ENCODE data around the gene COMMD7.
A peak's percentile ranks its signal among the peaks of the same experiment; 100 is the strongest.
"Not testable (repeated sequence)": the region's sequence is repeated elsewhere in the genome, so short reads cannot be mapped to it uniquely, and the experiment has no call there.

The COMMD7 gene

DNA sequence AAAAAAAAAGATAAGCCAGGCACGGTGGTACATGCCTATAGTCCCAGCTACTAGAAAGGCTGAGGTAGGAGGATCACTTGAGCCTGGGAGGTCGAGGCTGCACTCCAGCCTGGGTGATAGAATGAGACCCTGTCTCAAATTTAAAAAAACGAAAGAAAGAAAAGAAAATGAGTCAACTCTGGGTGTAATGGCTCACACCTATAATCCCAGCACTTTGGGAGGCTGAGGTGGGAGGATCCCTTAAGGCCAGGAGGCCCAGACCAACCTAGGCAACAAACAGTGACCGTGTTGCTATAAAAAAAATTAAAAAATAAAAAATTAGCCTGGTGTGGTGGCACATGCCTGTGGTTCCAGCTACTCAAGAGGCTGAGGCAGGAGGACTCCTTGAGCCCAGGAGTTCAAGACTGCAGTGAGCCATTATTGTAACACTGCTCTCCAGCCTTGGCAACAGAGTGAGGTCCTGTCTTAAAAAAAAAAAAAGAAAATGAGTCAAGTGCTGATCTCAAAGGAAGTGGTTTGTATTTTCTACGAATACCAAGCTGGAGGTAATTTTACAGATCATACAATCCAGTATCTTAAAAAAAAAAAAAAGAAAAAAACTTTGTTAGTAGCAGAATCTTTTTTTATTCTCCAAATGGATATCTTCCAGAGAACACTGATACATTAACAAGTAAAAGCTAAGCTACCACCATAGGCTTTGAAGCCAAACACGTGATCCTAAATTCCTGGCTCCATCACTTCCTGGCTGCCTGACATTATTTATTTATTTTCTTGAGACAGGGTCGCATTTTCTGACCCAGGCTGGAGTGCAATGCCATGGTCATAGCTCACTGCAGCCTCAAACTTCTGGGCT, 5.7 kb downstream of the COMMD7 start:
- TF ChIP-seq, protein P1, sequence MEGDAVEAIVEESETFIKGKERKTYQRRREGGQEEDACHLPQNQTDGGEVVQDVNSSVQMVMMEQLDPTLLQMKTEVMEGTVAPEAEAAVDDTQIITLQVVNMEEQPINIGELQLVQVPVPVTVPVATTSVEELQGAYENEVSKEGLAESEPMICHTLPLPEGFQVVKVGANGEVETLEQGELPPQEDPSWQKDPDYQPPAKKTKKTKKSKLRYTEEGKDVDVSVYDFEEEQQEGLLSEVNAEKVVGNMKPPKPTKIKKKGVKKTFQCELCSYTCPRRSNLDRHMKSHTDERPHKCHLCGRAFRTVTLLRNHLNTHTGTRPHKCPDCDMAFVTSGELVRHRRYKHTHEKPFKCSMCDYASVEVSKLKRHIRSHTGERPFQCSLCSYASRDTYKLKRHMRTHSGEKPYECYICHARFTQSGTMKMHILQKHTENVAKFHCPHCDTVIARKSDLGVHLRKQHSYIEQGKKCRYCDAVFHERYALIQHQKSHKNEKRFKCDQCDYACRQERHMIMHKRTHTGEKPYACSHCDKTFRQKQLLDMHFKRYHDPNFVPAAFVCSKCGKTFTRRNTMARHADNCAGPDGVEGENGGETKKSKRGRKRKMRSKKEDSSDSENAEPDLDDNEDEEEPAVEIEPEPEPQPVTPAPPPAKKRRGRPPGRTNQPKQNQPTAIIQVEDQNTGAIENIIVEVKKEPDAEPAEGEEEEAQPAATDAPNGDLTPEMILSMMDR (conservative IDR thresholded peaks at IDR 0.05; ENCODE audit: low read length) = no peak
- peak; percentile 81 for DNase-seq (ENCODE audit: low read depth)
- H3K4me3 ChIP-seq (ENCODE audit: low read length) = no peak overlapping the region

DNA sequence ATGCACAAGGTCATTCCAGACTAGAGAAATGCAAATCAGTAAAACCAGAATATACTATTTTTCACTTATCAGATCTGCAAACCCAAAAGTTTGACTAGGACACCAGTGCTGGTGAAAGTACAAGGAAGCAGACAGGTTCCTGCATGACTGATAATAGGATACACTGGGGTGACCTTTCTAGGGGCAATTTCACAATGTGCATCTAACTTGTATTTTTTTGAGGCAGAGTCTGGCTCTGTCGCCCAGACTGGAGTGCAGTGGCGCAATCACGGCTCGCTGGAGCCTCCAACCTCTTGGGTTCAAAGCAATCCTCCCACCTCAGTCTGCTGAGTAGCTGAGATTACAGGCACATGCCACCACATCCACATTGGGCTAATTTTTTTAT, 11.4 kb downstream of the COMMD7 start:
- H3K4me3 ChIP-seq (ENCODE audit: low read length) = no peak overlapping the region
- TF ChIP-seq, protein P1 (conservative IDR thresholded peaks at IDR 0.05; ENCODE audit: low read length) = no peak
- DNase-seq (ENCODE audit: low read depth) = no peak

DNA sequence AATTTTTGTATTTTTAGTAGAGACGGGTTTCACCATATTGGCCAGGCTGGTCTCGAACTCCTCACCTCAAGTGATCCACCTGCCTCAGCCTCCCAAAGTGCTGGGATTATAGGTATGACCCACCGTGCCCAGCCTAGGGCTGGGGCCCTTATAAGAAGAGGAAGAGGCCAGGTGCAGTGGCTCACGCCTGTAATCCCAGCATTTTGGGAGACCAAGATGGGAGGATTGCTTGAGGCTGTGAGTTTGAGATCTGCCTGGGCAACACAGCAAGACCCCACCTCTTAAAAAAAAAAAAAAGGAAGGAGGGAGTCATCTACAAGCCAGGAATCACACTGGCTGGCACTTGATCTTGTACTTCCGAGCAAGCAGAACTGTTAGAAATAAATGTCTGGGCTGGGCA, 13.9 kb downstream of the COMMD7 start:
- DNase-seq (ENCODE audit: low read depth); H3K4me3 ChIP-seq (ENCODE audit: low read length): not testable (repeated sequence)

DNA sequence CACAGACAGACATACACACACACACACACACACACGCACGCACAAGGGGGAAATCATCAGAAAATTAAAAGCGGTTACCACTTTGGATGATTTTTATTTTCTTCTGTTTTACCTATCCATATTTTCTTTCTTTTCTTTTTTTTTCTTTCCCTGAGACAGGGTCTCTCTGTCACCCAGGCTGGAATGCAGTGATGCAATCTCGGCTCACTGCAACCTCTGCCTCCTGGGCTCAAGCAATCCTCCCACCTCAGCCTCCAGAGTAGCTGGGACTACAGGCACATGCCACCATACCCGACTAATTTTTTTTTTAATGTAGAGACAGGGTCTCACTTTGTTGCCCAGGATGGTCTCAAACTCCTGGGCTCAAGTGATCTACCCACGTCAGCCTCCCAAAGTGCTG, 14.8 kb downstream of the COMMD7 start:
- not testable (repeated sequence) for H3K4me3 ChIP-seq (ENCODE audit: low read length); DNase-seq (ENCODE audit: low read depth)

DNA sequence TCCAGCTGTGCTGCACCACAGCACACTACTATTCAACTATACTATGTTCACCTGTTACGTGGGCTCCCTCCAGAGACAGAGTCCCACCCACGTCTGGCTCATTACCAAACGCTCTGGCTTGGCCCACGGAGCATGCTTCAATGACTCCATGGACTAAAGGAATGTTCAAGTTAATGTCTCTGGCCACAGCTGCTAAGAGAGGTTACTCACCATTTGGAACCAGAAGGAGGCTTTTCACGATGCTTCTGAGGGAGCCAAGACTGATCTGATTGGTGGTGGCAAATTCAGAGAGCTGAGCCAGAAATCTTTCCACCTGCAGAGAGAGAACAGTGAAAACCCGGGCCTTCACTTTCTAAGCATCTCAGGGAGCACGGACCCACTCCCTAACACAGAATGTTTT, 15.6 kb downstream of the COMMD7 start:
- TF ChIP-seq, protein P1 (conservative IDR thresholded peaks at IDR 0.05; ENCODE audit: low read length) = 0 out of 2 replicates have a peak, but pooled peaks have one; percentile 4
- DNase-seq (ENCODE audit: low read depth) = peak; percentile 86
- no peak overlapping the region for H3K4me3 ChIP-seq (ENCODE audit: low read length)

DNA sequence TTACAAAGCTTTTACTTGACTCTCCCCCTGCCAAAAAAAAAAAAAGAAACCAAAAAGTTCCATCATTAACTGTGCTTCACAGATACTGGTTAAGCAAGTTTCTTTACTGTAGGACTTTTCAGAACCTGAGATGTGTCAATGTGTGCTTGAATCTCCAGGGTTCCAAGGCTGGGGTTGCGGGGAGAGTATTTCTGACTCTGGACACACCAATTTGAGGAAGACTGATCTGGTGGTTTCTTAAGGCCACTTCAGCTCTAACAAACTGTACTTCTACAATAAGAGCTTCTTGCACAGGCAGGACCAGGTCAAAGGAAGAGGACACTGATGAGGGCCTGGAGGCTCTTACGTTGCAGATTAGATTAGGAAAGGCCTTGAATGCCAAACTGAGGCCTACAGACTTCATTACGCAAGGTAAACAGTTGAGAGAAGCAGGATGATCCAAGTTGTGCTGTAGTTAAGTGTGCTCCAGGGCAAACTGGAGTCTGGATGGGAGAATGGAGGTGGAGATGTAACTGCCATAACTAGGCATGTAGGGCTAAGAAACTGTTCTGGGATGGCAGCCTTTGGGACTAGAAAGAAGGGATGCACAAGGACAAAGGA, 24.4 kb downstream of the COMMD7 start:
- H3K4me3 ChIP-seq (ENCODE audit: low read length) = no peak overlapping the region
- DNase-seq (ENCODE audit: low read depth) = no peak
- TF ChIP-seq, protein P1 (conservative IDR thresholded peaks at IDR 0.05; ENCODE audit: low read length) = no peak

DNA sequence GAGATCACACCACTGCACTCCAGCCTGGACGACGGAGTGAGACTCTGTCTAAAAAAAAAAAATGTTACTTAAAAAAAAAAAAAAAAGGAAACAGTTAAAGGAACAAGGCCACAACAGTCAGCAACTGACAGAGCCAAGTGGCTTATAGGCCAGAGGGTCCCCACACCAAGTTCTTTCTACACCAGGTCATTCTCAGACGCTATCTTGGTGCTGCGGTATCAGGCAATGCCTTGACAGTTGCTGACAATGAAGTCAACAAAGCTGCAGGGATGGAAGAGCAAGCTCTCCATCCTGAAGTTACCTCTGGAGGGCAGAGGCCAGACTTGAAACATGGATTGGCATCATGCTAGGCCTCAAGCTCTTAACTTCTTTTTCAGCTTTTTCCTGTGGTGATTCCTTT, 31.9 kb downstream of the COMMD7 start:
- TF ChIP-seq, protein P1 (conservative IDR thresholded peaks at IDR 0.05; ENCODE audit: low read length) = no peak
- no peak for DNase-seq (ENCODE audit: low read depth)
- H3K4me3 ChIP-seq (ENCODE audit: low read length) = no peak overlapping the region

DNA sequence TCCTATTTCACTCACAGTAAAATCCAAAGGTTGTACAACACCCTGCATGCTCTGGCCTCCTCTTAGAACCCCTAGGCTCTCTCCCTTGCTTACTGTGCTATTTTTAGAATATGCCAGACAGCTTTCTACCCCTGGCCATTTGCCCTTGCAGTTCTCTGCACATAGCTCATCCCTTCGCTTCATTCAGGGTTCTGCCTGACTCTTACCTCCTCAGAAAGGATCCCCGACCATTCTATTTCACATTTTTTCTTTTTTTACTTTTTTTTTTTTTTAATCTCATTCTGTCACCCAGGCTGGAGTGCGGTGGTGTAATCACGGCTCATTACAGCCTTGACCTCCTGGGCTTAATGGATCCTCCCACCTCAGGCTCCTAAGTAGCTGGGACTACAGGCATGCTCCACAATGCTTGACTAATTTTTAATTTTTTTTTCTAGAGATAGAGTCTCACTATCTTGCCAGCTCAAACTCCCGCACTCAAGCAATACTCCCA, 33.6 kb downstream of the COMMD7 start:
- H3K4me3 ChIP-seq (ENCODE audit: low read length) = no peak overlapping the region
- TF ChIP-seq, protein P1 (conservative IDR thresholded peaks at IDR 0.05; ENCODE audit: low read length) = no peak
- no peak for DNase-seq (ENCODE audit: low read depth)

DNA sequence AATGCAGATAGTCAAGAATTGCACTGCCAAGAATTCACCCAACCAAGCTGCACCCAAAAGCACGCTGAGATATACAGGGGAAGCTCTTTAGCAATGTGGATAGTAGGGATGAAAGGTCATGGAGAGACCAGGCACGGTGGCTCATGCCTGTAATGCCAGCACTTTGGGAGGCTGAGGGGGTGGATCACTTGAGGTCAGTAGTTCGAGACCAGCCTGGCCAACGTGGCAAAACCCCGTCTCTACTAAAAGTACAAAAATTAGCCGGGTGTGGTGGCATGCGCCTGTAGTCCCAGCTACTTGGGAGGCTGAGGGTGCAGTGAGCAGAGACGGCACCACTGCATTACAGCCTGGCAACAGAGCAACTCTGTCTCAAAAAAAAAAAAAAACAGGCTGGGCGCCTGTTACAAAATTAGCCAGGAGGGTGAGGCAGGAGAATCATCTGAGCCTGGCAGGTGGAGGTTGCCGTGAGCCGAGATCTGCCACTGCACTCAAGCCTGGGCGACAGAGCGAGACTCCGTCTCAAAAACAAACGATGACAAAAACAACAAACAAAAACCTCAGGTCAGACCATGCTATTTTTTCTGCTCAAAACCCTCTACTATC, 34.1 kb downstream of the COMMD7 start:
- H3K4me3 ChIP-seq (ENCODE audit: low read length); DNase-seq (ENCODE audit: low read depth): not testable (repeated sequence)

Measured in AG10803 (cell line).